NT2/D1 (cell line): ENCODE results near the gene CCT3.

Source experiments
- SUZ12 ChIP-seq: IDR thresholded peaks from 2 replicates; pipeline ENCODE4 v1.6.1; 2011; ENCODE audit not compliant: insufficient read length, insufficient read depth; ENCODE audit errors: extremely low read depth
- YY1 ChIP-seq: IDR thresholded peaks from 2 replicates; pipeline ENCODE4 v1.6.1; 2011; ENCODE audit not compliant: insufficient read length, insufficient read depth

DNA sequence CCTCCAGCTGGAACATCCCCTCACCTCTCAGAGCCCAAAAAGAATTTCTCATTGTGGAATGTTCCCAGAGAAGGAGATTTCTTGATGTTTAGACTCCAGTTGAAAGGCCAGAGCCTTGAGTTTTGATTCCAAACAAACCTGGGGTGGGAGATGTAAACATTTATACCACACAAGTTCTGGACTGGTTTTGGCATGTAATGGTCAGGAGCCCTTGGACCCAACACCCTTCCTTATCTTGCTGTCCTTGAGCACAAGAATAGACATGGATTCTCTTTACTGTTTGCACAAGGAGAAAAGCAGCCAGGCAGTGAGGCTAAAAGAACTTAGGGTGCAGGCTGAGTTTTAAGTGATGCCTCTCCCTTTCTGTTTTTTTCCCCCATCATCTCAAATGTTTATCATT is 35.5 kb upstream of the CCT3 start:
- TF ChIP-seq YY1 = no peak
- TF ChIP-seq SUZ12 = no peak
